SK-N-SH (cell line): ENCODE measurements around the gene DNAJC15. TPM values are rescaled to one million over a fixed set of nuclear protein-coding genes. Genes with fewer than 3 reads are reported as not detected.

Source experiments
- CTCF ChIA-PET: fragments of 300-600, 350-600 bp; formaldehyde crosslinking; extraction: SDS; loops from one replicate; lab custom pipeline; 2021; lab: Yijun Ruan, JAX
- POLR2A ChIA-PET: fragments of 350-600 bp; sonication (Branson Sonifier 250); formaldehyde crosslinking; extraction: SDS; loops from one replicate; lab custom pipeline; 2020; ENCODE audit warnings: antibody characterized with exemption, inconsistent platforms; lab: Yijun Ruan, JAX
- DNase-seq: peaks from one replicate; pipeline ENCODE4 v3.0.0; 2012
- H2AFZ ChIP-seq: fragments of 200-600 bp; sonication (generic); 2 replicates; pipeline ENCODE4 v1.8.1; 2016; ENCODE audit warnings: antibody characterized with exemption, mild to moderate bottlenecking, low read depth
- H3F3A ChIP-seq: fragments of 200-600 bp; sonication (generic); replicated peaks from 2 replicates; pipeline ENCODE3; 2016; ENCODE audit warnings: antibody characterized with exemption, mild to moderate bottlenecking; ENCODE audit not compliant: insufficient read depth
- H3K27ac ChIP-seq, 2 experiments: fragments of 200-500 bp in 1 of 2; fragments of 200-600 bp in 1 of 2; sonication (Bioruptor generic) in 1 of 2; sonication (generic), shearing (Covaris generic) in 1 of 2; 2 replicates each; pipeline versions ENCODE4 v1.5.1 to v1.6.1; 2014 to 2016; ENCODE audit warnings: low read depth in 2 of 2, inconsistent platforms in 1 of 2, low read length in 1 of 2, mild to moderate bottlenecking in 1 of 2, mixed read lengths in 1 of 2
- H3K27me3 ChIP-seq: fragments of 200-600 bp; sonication (generic), shearing (Covaris generic); 2 replicates; pipeline ENCODE4 v1.6.1; 2016; ENCODE audit warnings: mixed run types; ENCODE audit not compliant: insufficient read depth
- H3K36me3 ChIP-seq, 2 experiments: fragments of 200-500 bp in 1 of 2; fragments of 200-600 bp in 1 of 2; sonication (Bioruptor generic) in 1 of 2; sonication (generic) in 1 of 2; replicated peaks in 1 of 2; 2 replicates each; pipeline versions ENCODE3 to v1.5.1; 2014 to 2016; ENCODE audit warnings: low read length in 1 of 2, mild to moderate bottlenecking in 1 of 2; ENCODE audit not compliant: insufficient read depth in 2 of 2, control insufficient read depth in 1 of 2
- H3K4me1 ChIP-seq, 2 experiments: fragments of 200-500 bp in 1 of 2; fragments of 200-600 bp in 1 of 2; sonication (Bioruptor generic) in 1 of 2; sonication (generic), shearing (Covaris generic) in 1 of 2; 2 replicates each; pipeline versions ENCODE4 v1.5.1 to v1.6.1; 2014 to 2016; ENCODE audit warnings: low read depth in 1 of 2, low read length in 1 of 2, mixed run types in 1 of 2; ENCODE audit not compliant: insufficient read depth in 2 of 2, control insufficient read depth in 1 of 2
- H3K4me2 ChIP-seq: fragments of 200-600 bp; sonication (generic), shearing (Covaris generic); 2 replicates; pipeline ENCODE4 v1.6.1; 2017; ENCODE audit warnings: mixed run types
- H3K4me3 ChIP-seq, 2 experiments: fragments of 200-500 bp in 1 of 2; fragments of 200-600 bp in 1 of 2; sonication (Bioruptor generic) in 1 of 2; sonication (generic), shearing (Covaris generic) in 1 of 2; 2 replicates each; pipeline versions ENCODE4 v1.5.1 to v1.8.1; 2014 to 2016; ENCODE audit warnings: low read depth in 2 of 2, inconsistent platforms in 1 of 2, low read length in 1 of 2, mild to moderate bottlenecking in 1 of 2, mixed read lengths in 1 of 2, moderate library complexity in 1 of 2
- H3K79me2 ChIP-seq: fragments of 200-600 bp; sonication (generic); 2 replicates; pipeline ENCODE4 v1.8.1; 2017; ENCODE audit warnings: mild to moderate bottlenecking; ENCODE audit not compliant: insufficient read depth
- H3K9ac ChIP-seq: fragments of 200-600 bp; sonication (generic); 2 replicates; pipeline ENCODE4 v1.6.1; 2017; ENCODE audit warnings: mixed run types
- H3K9me2 ChIP-seq: fragments of 200-600 bp; sonication (generic); 2 replicates; pipeline ENCODE4 v1.6.1; 2017; ENCODE audit warnings: mixed run types
- H3K9me3 ChIP-seq: fragments of 200-600 bp; sonication (generic); 2 replicates; pipeline ENCODE4 v1.6.1; 2017; ENCODE audit warnings: mixed run types, mild to moderate bottlenecking, moderate library complexity
- H4K20me1 ChIP-seq: fragments of 200-600 bp; sonication (generic); 2 replicates; pipeline ENCODE4 v1.6.1; 2017; ENCODE audit warnings: mild to moderate bottlenecking, mixed run types; ENCODE audit not compliant: insufficient read depth
- CHD2 ChIP-seq: fragments of 150-350 bp; IDR thresholded peaks from 2 replicates; pipeline ENCODE4 v1.6.1; 2018; ENCODE audit warnings: low read length; ENCODE audit not compliant: partially characterized antibody
- ELF1 ChIP-seq: IDR thresholded peaks from 2 replicates; pipeline ENCODE4 v1.4.0; 2012
- EP300 ChIP-seq, 2 experiments: IDR thresholded peaks; 2 replicates each; pipeline versions ENCODE4 v1.4.0 to v1.6.1; 2012; ENCODE audit warnings: borderline replicate concordance in 1 of 2, low read depth in 1 of 2, low read length in 1 of 2
- FOSL2 ChIP-seq: IDR thresholded peaks from 2 replicates; pipeline ENCODE4 v1.4.0; 2012; ENCODE audit warnings: low read depth, mild to moderate bottlenecking, moderate library complexity, borderline replicate concordance
- FOXM1 ChIP-seq: IDR thresholded peaks from 2 replicates; pipeline ENCODE4 v1.4.0; 2012; ENCODE audit warnings: low read depth, mild to moderate bottlenecking
- GATA2 ChIP-seq: sonication (generic); formaldehyde crosslinking; IDR thresholded peaks from 2 replicates; pipeline ENCODE4 v1.5.0; 2020; ENCODE audit warnings: mild to moderate bottlenecking, missing genetic modification reagents
- JUND ChIP-seq: IDR thresholded peaks from 2 replicates; pipeline ENCODE4 v1.4.0; 2012
- NFIC ChIP-seq: IDR thresholded peaks from 2 replicates; pipeline ENCODE4 v1.4.0; 2012; ENCODE audit warnings: borderline replicate concordance
- NRF1 ChIP-seq: IDR thresholded peaks from 2 replicates; pipeline ENCODE4 v1.6.1; 2012; ENCODE audit warnings: low read depth, mild to moderate bottlenecking, low read length
- POLR2AphosphoS5 ChIP-seq: IDR thresholded peaks from 2 replicates; pipeline ENCODE4 v1.6.1; 2012; ENCODE audit warnings: low read depth, low read length
- REST ChIP-seq: IDR thresholded peaks from 2 replicates; pipeline ENCODE4 v1.6.1; 2012; ENCODE audit warnings: mild to moderate bottlenecking, low read depth, low read length, moderate library complexity
- RFX5 ChIP-seq: IDR thresholded peaks from 2 replicates; pipeline ENCODE4 v1.6.1; 2012; ENCODE audit warnings: mild to moderate bottlenecking, improper control_type of control experiment, low read length
- SMC3 ChIP-seq: IDR thresholded peaks from 2 replicates; pipeline ENCODE4 v1.6.1; 2012; ENCODE audit warnings: low read depth, low read length, improper control_type of control experiment
- TAF1 ChIP-seq: IDR thresholded peaks from 2 replicates; pipeline ENCODE4 v1.6.1; 2012; ENCODE audit warnings: low read depth, mild to moderate bottlenecking, low read length, moderate library complexity, borderline replicate concordance
- TCF12 ChIP-seq: IDR thresholded peaks from 2 replicates; pipeline ENCODE4 v1.4.0; 2012
- TEAD4 ChIP-seq: IDR thresholded peaks from 2 replicates; pipeline ENCODE4 v1.4.0; 2012; ENCODE audit warnings: mild to moderate bottlenecking, borderline replicate concordance; ENCODE audit not compliant: insufficient read depth
- USF1 ChIP-seq: IDR thresholded peaks from 2 replicates; pipeline ENCODE4 v1.4.0; 2012; ENCODE audit warnings: low read depth, borderline replicate concordance
- USF2 ChIP-seq: fragments of 150-350 bp; IDR thresholded peaks from 2 replicates; pipeline ENCODE4 v1.6.1; 2017; ENCODE audit warnings: antibody characterized with exemption, low read length, low read depth, borderline replicate concordance
- WGBS: methylation state at CpG from one replicate; pipeline ENCODE4 v1.1.6; 2017; ENCODE audit warnings: low lambda C conversion rate; 5-methylcytosine and 5-hydroxymethylcytosine counted together
- polyA plus RNA-seq, 3 experiments: library from polyadenylated mRNA; depleted of rRNA; stranded (reverse); fragments of >200 nt; gene quantifications; 2 replicates each; pipeline ENCODE4 v1.2.3, GENCODE V29; 2012
- TF ChIP-seq, protein P1 (sequence below): IDR thresholded peaks from 2 replicates; pipeline ENCODE4 v1.4.0; 2012; ENCODE audit warnings: low read depth, borderline replicate concordance

DNAJC15 gene
- polyA plus RNA-seq, 1 of the 3 experiments (the other 2 are of a cell fraction) = 18.4 TPM

- Histone ChIP-seq H2AFZ (no peak overlapping the region), H4K20me1 (no peaks in the 10 kb centered on the region), H3K36me3 (no peaks in the 10 kb centered on the region), H3K4me3 (no peak overlapping the region), H3K79me2 (no peaks in the 10 kb centered on the region), H3K9ac (no peak overlapping the region), H3K9me2 (no peaks in the 10 kb centered on the region), H3K27me3 (no peaks in the 10 kb centered on the region), H3K4me1 (peaks cover 0 to 12% of the 10 kb centered on the region in 2 experiments; a peak in 2 of 4 replicates), H3F3A (no peaks in the 10 kb centered on the region), H3K27ac (no peak overlapping the region), H3K9me3 (no peaks in the 10 kb centered on the region), H3K4me2 (no peak overlapping the region)
- CTCF ChIA-PET = interaction anchor here (0.6 to 2.3 kb wide), 4 partner anchors 47 to 249 kb away, joined by 3 to 10 read pairs (median 4); no protein-coding TSS in a partner anchor
- 81% methylated on average over 3 of the region's 5 CpGs for WGBS
- no peak for DNase-seq
- TF ChIP-seq RFX5 (no peak), USF1 (no peak), NFIC (no peak), CHD2 (no peak), TAF1 (no peak), ELF1 (no peak), TCF12 (no peak), REST (no peak), USF2 (no peak), TEAD4 (no peak), FOXM1 (no peak), EP300 (IDR thresholded peaks at IDR 0.05; ENCODE audit: borderline replicate concordance in 1 of 2, low read depth in 1 of 2, low read length in 1 of 2) (no peak)
- POLR2A ChIA-PET = no interaction called here
Measured at GRCh38 chr13:43132911-43133310, 109.5 kb downstream of the DNAJC15 start.

DNA sequence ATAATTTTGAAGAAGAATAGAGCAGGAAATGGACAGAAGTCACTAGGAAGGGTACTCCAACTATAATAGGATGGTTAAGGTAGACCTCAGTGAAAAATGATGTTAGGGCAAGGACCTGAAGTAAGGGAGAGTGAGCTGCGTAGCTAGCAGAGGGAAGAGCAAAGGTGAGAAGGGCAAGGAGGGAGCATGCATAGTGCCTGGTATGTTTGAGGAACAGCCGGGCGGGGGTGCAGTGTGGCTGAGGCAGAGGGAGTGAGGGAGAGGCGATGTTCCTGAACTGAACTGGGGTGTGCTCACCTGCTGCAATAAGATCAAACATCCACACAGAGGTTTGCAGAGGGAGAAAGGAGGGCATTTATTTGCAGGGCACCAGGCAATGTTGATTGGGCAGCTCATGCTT lies 110.4 kb downstream of the DNAJC15 start:
- ChIA-PET CTCF (interaction anchor here (2.3 kb wide), 1 partner anchor 164 kb away, joined by 10 read pairs; no protein-coding TSS in a partner anchor), POLR2A (no interaction called here)
- H3K9me2 ChIP-seq = no peaks in the 10 kb centered on the region
- no peaks in the 10 kb centered on the region for H3K27me3 ChIP-seq
- no peak overlapping the region for H3K27ac ChIP-seq
- DNase-seq = no peak
- no peaks in the 10 kb centered on the region for H3K9me3 ChIP-seq
- H3K9ac ChIP-seq = no peak overlapping the region
- H3K4me2 ChIP-seq = no peak overlapping the region
- no peaks in the 10 kb centered on the region for H3K79me2 ChIP-seq
- H3F3A ChIP-seq = no peaks in the 10 kb centered on the region
- H2AFZ ChIP-seq = no peak overlapping the region
- TF ChIP-seq NFIC (no peak), GATA2 (CRISPR knock-in tag) (no peak), NRF1 (no peak), JUND (no peak), TAF1 (no peak), FOSL2 (no peak), EP300 (IDR thresholded peaks at IDR 0.05; ENCODE audit: borderline replicate concordance in 1 of 2, low read depth in 1 of 2, low read length in 1 of 2) (no peak), FOXM1 (no peak), POLR2AphosphoS5 (no peak), RFX5 (no peak), SMC3 (no peak)
- TF ChIP-seq, protein P1, sequence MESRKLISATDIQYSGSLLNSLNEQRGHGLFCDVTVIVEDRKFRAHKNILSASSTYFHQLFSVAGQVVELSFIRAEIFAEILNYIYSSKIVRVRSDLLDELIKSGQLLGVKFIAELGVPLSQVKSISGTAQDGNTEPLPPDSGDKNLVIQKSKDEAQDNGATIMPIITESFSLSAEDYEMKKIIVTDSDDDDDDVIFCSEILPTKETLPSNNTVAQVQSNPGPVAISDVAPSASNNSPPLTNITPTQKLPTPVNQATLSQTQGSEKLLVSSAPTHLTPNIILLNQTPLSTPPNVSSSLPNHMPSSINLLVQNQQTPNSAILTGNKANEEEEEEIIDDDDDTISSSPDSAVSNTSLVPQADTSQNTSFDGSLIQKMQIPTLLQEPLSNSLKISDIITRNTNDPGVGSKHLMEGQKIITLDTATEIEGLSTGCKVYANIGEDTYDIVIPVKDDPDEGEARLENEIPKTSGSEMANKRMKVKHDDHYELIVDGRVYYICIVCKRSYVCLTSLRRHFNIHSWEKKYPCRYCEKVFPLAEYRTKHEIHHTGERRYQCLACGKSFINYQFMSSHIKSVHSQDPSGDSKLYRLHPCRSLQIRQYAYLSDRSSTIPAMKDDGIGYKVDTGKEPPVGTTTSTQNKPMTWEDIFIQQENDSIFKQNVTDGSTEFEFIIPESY = no peak
- 92% methylated on average over 4 of the region's 4 CpGs for WGBS
- H3K4me1 ChIP-seq = peaks cover 0 to 7% of the 10 kb centered on the region in 2 experiments; a peak in 2 of 4 replicates
- no peaks in the 10 kb centered on the region for H4K20me1 ChIP-seq
- no peak overlapping the region for H3K4me3 ChIP-seq
- H3K36me3 ChIP-seq = no peaks in the 10 kb centered on the region
